H1 (cell line): Measurements from ENCODE around the gene RRP9. TPM values are rescaled to one million over a fixed set of nuclear protein-coding genes. Genes with fewer than 3 reads are reported as not detected.

Experiments used
- CTCF ChIA-PET: fragments of 300-600 bp; sonication (Branson Sonifier 250); formaldehyde crosslinking; loops from one replicate; lab custom pipeline; 2021; ENCODE audit not compliant: partially characterized antibody; lab: Charles Lee
- POLR2A ChIA-PET: fragments of 300-600 bp; sonication (Branson Sonifier 250); formaldehyde crosslinking; loops from one replicate; lab custom pipeline; 2021; ENCODE audit warnings: inconsistent platforms; ENCODE audit not compliant: partially characterized antibody; lab: Charles Lee
- DNase-seq, 2 experiments: peaks; one replicate each; pipeline versions ENCODE4 v3.0.0 to v3.0.0-alpha.2; 2010 to 2022; ENCODE audit warnings: low spot score in 2 of 2, low read depth in 1 of 2, mixed read lengths in 1 of 2
- FAIRE-seq: peaks from 2 replicates; lab custom pipeline; 2011; peaks lifted over from hg19 to GRCh38; lab: Jason Lieb, UNC
- H2AFZ ChIP-seq: 2 replicates; pipeline ENCODE4 v1.8.1; 2012; ENCODE audit warnings: low read length, inconsistent platforms
- H2AK5ac ChIP-seq: 2 replicates; pipeline ENCODE4 v1.6.1; 2013; ENCODE audit warnings: low read depth, low read length
- H2BK120ac ChIP-seq: replicated peaks from 2 replicates; pipeline ENCODE3; 2013; ENCODE audit warnings: low read depth, low read length, inconsistent platforms
- H2BK12ac ChIP-seq: 2 replicates; pipeline ENCODE4 v1.6.1; 2013; ENCODE audit warnings: low read depth, low read length
- H2BK15ac ChIP-seq: 2 replicates; pipeline ENCODE4 v1.6.1; 2013; ENCODE audit warnings: low read length
- H2BK20ac ChIP-seq: 2 replicates; pipeline ENCODE4 v1.6.1; 2013; ENCODE audit warnings: low read length
- H2BK5ac ChIP-seq: 2 replicates; pipeline ENCODE4 v1.6.1; 2013; ENCODE audit warnings: low read depth, low read length
- H3K14ac ChIP-seq: 2 replicates; pipeline ENCODE4 v1.6.1; 2013; ENCODE audit warnings: inconsistent platforms; ENCODE audit not compliant: insufficient read length
- H3K18ac ChIP-seq: 2 replicates; pipeline ENCODE4 v1.6.1; 2013; ENCODE audit warnings: low read length; ENCODE audit errors: extremely low read depth
- H3K23ac ChIP-seq: 2 replicates; pipeline ENCODE4 v1.6.1; 2013; ENCODE audit warnings: inconsistent platforms; ENCODE audit not compliant: insufficient read length
- H3K23me2 ChIP-seq: 2 replicates; pipeline ENCODE4 v1.6.1; 2013; ENCODE audit warnings: low read depth, low read length
- H3K27ac ChIP-seq: 2 replicates; pipeline ENCODE4 v1.6.1; 2011; ENCODE audit warnings: low read depth, low read length, inconsistent platforms
- H3K27me3 ChIP-seq, 4 experiments: replicated peaks in 1 of 4; 1 replicate in 1 of 4; 2 replicates in 3 of 4; pipeline versions ENCODE4 v1.6.1 to v1.8.1; 2011 to 2013; ENCODE audit warnings: low read length in 3 of 4, mild to moderate bottlenecking in 3 of 4, inconsistent platforms in 2 of 4, mixed read lengths in 2 of 4, moderate library complexity in 1 of 4; ENCODE audit not compliant: control insufficient read depth in 3 of 4, insufficient read depth in 3 of 4; ENCODE audit errors: extremely low read depth in 1 of 4
- H3K36me3 ChIP-seq, 4 experiments: 2 replicates each; pipeline versions ENCODE4 v1.6.1 to v1.8.1; 2011 to 2013; ENCODE audit warnings: mild to moderate bottlenecking in 4 of 4, low read length in 3 of 4, moderate library complexity in 2 of 4, control low read depth in 1 of 4, inconsistent platforms in 1 of 4; ENCODE audit not compliant: insufficient read depth in 4 of 4, control insufficient read depth in 2 of 4
- H3K4ac ChIP-seq: replicated peaks from 2 replicates; pipeline ENCODE3; 2013; ENCODE audit warnings: low read length, low read depth, mixed read lengths, inconsistent platforms; ENCODE audit not compliant: insufficient read length
- H3K4me1 ChIP-seq, 4 experiments: replicated peaks in 1 of 4; 1 replicate in 1 of 4; 2 replicates in 3 of 4; pipeline versions ENCODE4 v1.6.1 to v1.8.1; 2011 to 2013; ENCODE audit warnings: low read length in 3 of 4, inconsistent platforms in 2 of 4, mixed read lengths in 1 of 4; ENCODE audit not compliant: insufficient read depth in 4 of 4, control insufficient read depth in 3 of 4
- H3K4me2 ChIP-seq, 2 experiments: 2 replicates each; pipeline versions ENCODE4 v1.6.1 to v1.8.1; 2011 to 2013; ENCODE audit warnings: low read depth in 2 of 2, low read length in 2 of 2, control low read depth in 1 of 2, inconsistent platforms in 1 of 2, mild to moderate bottlenecking in 1 of 2; ENCODE audit not compliant: insufficient read depth in 1 of 2
- H3K4me3 ChIP-seq, 4 experiments: fragments of 200-600, 300-600 bp in 1 of 4; sonication (generic), shearing (Covaris generic), sonication (Bioruptor Twin) in 1 of 4; 2 replicates each; pipeline versions ENCODE4 v1.5.1 to v1.8.1; 2011 to 2016; ENCODE audit warnings: low read length in 4 of 4, low read depth in 3 of 4, control low read depth in 2 of 4, inconsistent platforms in 2 of 4, mild to moderate bottlenecking in 2 of 4, mixed read lengths in 1 of 4, moderate library complexity in 1 of 4; ENCODE audit not compliant: insufficient read depth in 2 of 4; ENCODE audit errors: extremely low read depth in 1 of 4
- H3K56ac ChIP-seq: replicated peaks from 2 replicates; pipeline ENCODE3; 2013; ENCODE audit warnings: low read depth, mild to moderate bottlenecking, mixed read lengths, low read length, inconsistent platforms; ENCODE audit not compliant: insufficient read length
- H3K79me1 ChIP-seq: 2 replicates; pipeline ENCODE4 v1.6.1; 2013; ENCODE audit warnings: low read depth, low read length, control low read depth
- H3K79me2 ChIP-seq, 2 experiments: 2 replicates each; pipeline versions ENCODE4 v1.6.1 to v1.8.1; 2012 to 2013; ENCODE audit warnings: low read length in 2 of 2, mild to moderate bottlenecking in 2 of 2, inconsistent platforms in 1 of 2; ENCODE audit not compliant: insufficient read depth in 2 of 2, control insufficient read depth in 1 of 2
- H3K9ac ChIP-seq, 4 experiments: replicated peaks in 1 of 4; 1 replicate in 1 of 4; 2 replicates in 3 of 4; pipeline versions ENCODE4 v1.6.1 to v1.8.1; 2011 to 2013; ENCODE audit warnings: low read depth in 3 of 4, low read length in 3 of 4, control low read depth in 2 of 4, mild to moderate bottlenecking in 2 of 4, moderate library complexity in 2 of 4, inconsistent platforms in 1 of 4; ENCODE audit errors: extremely low read depth in 1 of 4
- H3K9me3 ChIP-seq, 2 experiments: 2 replicates each; pipeline versions ENCODE4 v1.6.1 to v1.8.1; 2012 to 2013; ENCODE audit warnings: mild to moderate bottlenecking in 2 of 2, moderate library complexity in 2 of 2, control low read depth in 1 of 2, inconsistent platforms in 1 of 2, low read depth in 1 of 2, low read length in 1 of 2, mixed read lengths in 1 of 2; ENCODE audit not compliant: insufficient read depth in 2 of 2
- H4K20me1 ChIP-seq, 2 experiments: replicated peaks in 1 of 2; 2 replicates each; pipeline versions ENCODE3 to v1.8.1; 2011 to 2013; ENCODE audit warnings: inconsistent platforms in 2 of 2, low read length in 2 of 2, mild to moderate bottlenecking in 1 of 2; ENCODE audit not compliant: insufficient read depth in 2 of 2, control insufficient read depth in 1 of 2
- H4K5ac ChIP-seq: 2 replicates; pipeline ENCODE4 v1.6.1; 2013; ENCODE audit warnings: low read length, low read depth, mixed read lengths, inconsistent platforms; ENCODE audit not compliant: insufficient read length
- H4K8ac ChIP-seq: 2 replicates; pipeline ENCODE4 v1.8.0; 2013; ENCODE audit warnings: mild to moderate bottlenecking, moderate library complexity, low read length, inconsistent platforms; ENCODE audit not compliant: insufficient read depth; ENCODE audit errors: extremely low read depth
- H4K91ac ChIP-seq: replicated peaks from 2 replicates; pipeline ENCODE3; 2013; ENCODE audit warnings: low read length, mixed read lengths, inconsistent platforms; ENCODE audit not compliant: insufficient read length
- ASH2L ChIP-seq: fragments of 200-600, 300-600 bp; sonication (generic); IDR thresholded peaks from one replicate; pipeline ENCODE4 v1.7.1; 2017; ENCODE audit warnings: low read length
- ATF3 ChIP-seq: IDR thresholded peaks from 2 replicates; pipeline ENCODE4 v1.6.1; 2011; ENCODE audit warnings: low read depth, mild to moderate bottlenecking, low read length; ENCODE audit not compliant: insufficient read depth
- CHD1 ChIP-seq: IDR thresholded peaks from 2 replicates; pipeline ENCODE4 v1.6.1; 2012; ENCODE audit warnings: low read depth, low read length, improper control_type of control experiment
- CTBP2 ChIP-seq: IDR thresholded peaks from 2 replicates; pipeline ENCODE4 v1.7.0; 2011; ENCODE audit warnings: borderline replicate concordance, mild to moderate bottlenecking, moderate library complexity, mixed read lengths, low read length; ENCODE audit not compliant: insufficient read depth, insufficient read length
- JUN ChIP-seq: IDR thresholded peaks from 2 replicates; pipeline ENCODE4 v1.6.1; 2011; ENCODE audit warnings: low read depth, mild to moderate bottlenecking, improper control_type of control experiment, low read length
- NANOG ChIP-seq: IDR thresholded peaks from 2 replicates; pipeline ENCODE4 v1.6.1; 2011; ENCODE audit warnings: low read length, low read depth, mild to moderate bottlenecking, inconsistent platforms; ENCODE audit not compliant: insufficient read depth, poor library complexity, severe bottlenecking
- RNF2 ChIP-seq: fragments of 200-900, 300-1000 bp; sonication (generic); IDR thresholded peaks from 2 replicates; pipeline ENCODE4 v1.7.1; 2016; ENCODE audit warnings: borderline replicate concordance, low read depth, mild to moderate bottlenecking, antibody characterized with exemption, low read length; ENCODE audit not compliant: poor library complexity, severe bottlenecking; ENCODE audit errors: missing control alignments
- RXRA ChIP-seq: IDR thresholded peaks from 2 replicates; pipeline ENCODE4 v1.6.1; 2011; ENCODE audit warnings: low read depth, mild to moderate bottlenecking, low read length, moderate library complexity; ENCODE audit not compliant: insufficient read depth
- SAP30 ChIP-seq: fragments of 300-600 bp; sonication (generic); IDR thresholded peaks from 2 replicates; pipeline ENCODE4 v1.7.1; 2012; ENCODE audit warnings: low read length, moderate library complexity, mild to moderate bottlenecking, inconsistent platforms; ENCODE audit not compliant: insufficient read depth, insufficient replicate concordance
- SIRT6 ChIP-seq: IDR thresholded peaks from one replicate; pipeline ENCODE4 v1.7.1; 2012; ENCODE audit warnings: low read length, inconsistent platforms
- TAF7 ChIP-seq: optimal IDR thresholded peaks from 2 replicates; pipeline ENCODE3; 2011; ENCODE audit warnings: low read depth, mild to moderate bottlenecking, inconsistent platforms, low read length, moderate library complexity, borderline replicate concordance
- TBP ChIP-seq: IDR thresholded peaks from 2 replicates; pipeline ENCODE4 v1.6.1; 2011; ENCODE audit warnings: low read depth, low read length, improper control_type of control experiment
- WGBS, 2 experiments: shearing (Covaris generic) in 1 of 2; methylation state at CpG; one replicate each; pipeline versions ENCODE4 v1.1.6 to v1.1.7; 2013 to 2015; ENCODE audit warnings: low lambda C conversion rate in 2 of 2, mixed read lengths in 2 of 2, inconsistent platforms in 1 of 2, low coverage in 1 of 2, missing lambda C conversion rate in 1 of 2; ENCODE audit not compliant: insufficient replicate concordance in 2 of 2, insufficient coverage in 1 of 2, insufficient read length in 1 of 2; ENCODE audit errors: extremely low coverage in 1 of 2, missing lambda C conversion rate in 1 of 2; 5-methylcytosine and 5-hydroxymethylcytosine counted together
- polyA plus RNA-seq, 7 experiments: library from polyadenylated mRNA; depleted of rRNA in 3 of 7; stranded (reverse) in 5 of 7; unstranded in 2 of 7; fragments of >200 nt in 5 of 7; fragments of 200-250 nt in 2 of 7; gene quantifications; 1 replicate in 5 of 7; 2 replicates in 1 of 7; 4 replicates in 1 of 7; pipeline versions ENCODE4 v1.2.1 to v1.2.3, GENCODE V29; 2011 to 2013; ENCODE audit warnings: missing spikeins in 2 of 7, mixed read lengths in 2 of 7
- total RNA-seq: library from RNA; stranded (reverse); fragmentation: NEBNext Ultra II Directional; extraction: Animal tissue kit (Norgen Biotek cat#: 25700); gene quantifications from 2 replicates; pipeline ENCODE4 v1.2.1, GENCODE V29; 2021

Gene RRP9
- total and polyA plus RNA-seq, 2 of the 8 experiments (the other 6 are each of a cell fraction or from before 2014, with no cell fraction given), result 55.6 to 68.9 TPM

- no peak overlapping the region for H2BK20ac ChIP-seq
- H3K79me2 ChIP-seq, result no peaks in the 10 kb centered on the region
- no peak overlapping the region for H3K56ac ChIP-seq
- H3K14ac ChIP-seq, result no peak overlapping the region
- H3K4ac ChIP-seq, result no peak overlapping the region
- H2BK12ac ChIP-seq, result 0 out of 2 replicates have a peak overlapping the region, but pooled peaks have one; percentile 86
- no peak overlapping the region for H3K4me3 ChIP-seq
- no peak overlapping the region for H2BK5ac ChIP-seq
- ChIA-PET POLR2A (interaction anchor here (0.7 to 15.7 kb wide), 7 partner anchors 8 to 38 kb away, joined by 4 to 148 read pairs (median 13); partner anchors contain the start of genes ABHD14B, ACY1, PARP3 and PCBP4), CTCF (interaction anchor here (1.5 to 5.7 kb wide), 6 partner anchors 8 to 98 kb away, joined by 5 to 29 read pairs (median 7); partner anchors contain the start of genes ABHD14A, ABHD14B, PARP3 and RRP9)
- peaks cover 15 to 43% (median 35%) of the 10 kb centered on the region in 4 experiments for H3K27me3 ChIP-seq
- no peak overlapping the region for H2AK5ac ChIP-seq
- H3K18ac ChIP-seq, result no peak overlapping the region
- H3K23ac ChIP-seq, result no peak overlapping the region
- FAIRE-seq, result no peak
- no peak overlapping the region for H4K91ac ChIP-seq
- H4K20me1 ChIP-seq, result no peaks in the 10 kb centered on the region
- no peaks in the 10 kb centered on the region for H3K36me3 ChIP-seq
- H2BK120ac ChIP-seq, result no peak overlapping the region
- H3K4me2 ChIP-seq, result no peak overlapping the region; a peak in 1 of 4 replicates
- no peak overlapping the region for H3K27ac ChIP-seq
- H2BK15ac ChIP-seq, result no peak overlapping the region
- peaks cover 8% of the 10 kb centered on the region; the same call in 1 of the 2 replicates for H3K23me2 ChIP-seq
- H4K5ac ChIP-seq, result no peak overlapping the region
- H3K4me1 ChIP-seq, result peaks cover 0 to 15% (median 7%) of the 10 kb centered on the region in 4 experiments; a peak in 6 of 7 replicates
- H2AFZ ChIP-seq, result no peak overlapping the region
- no peaks in the 10 kb centered on the region for H3K9me3 ChIP-seq
- no peak for DNase-seq
- H3K79me1 ChIP-seq, result no peaks in the 10 kb centered on the region
- H4K8ac ChIP-seq, result no peak overlapping the region
- 88% methylated on average over 1 of the region's 1 CpG; no CpG with 5 or more reads in 1 of the 2 experiments for WGBS, 2 experiments
- H3K9ac ChIP-seq, result no peak overlapping the region
- no peak for TF ChIP-seq SAP30
- TF ChIP-seq SIRT6, result no peak
- no peak for TF ChIP-seq CHD1
- no peak for TF ChIP-seq RXRA
- TF ChIP-seq TAF7, result no peak
- no peak for TF ChIP-seq TBP
- no peak for TF ChIP-seq CTBP2
- TF ChIP-seq ASH2L, result no peak
- TF ChIP-seq RNF2, result no peak
- no peak for TF ChIP-seq NANOG
- TF ChIP-seq ATF3, result no peak
- TF ChIP-seq JUN, result no peak
These were observed 13.0 kb upstream of the RRP9 start for GRCh38 chr3:51954713-51955112.
